Adrenal gland (tissue), 12 donors: Measurements from ENCODE around the gene WDR20. TPM values are rescaled to one million over a fixed set of nuclear protein-coding genes. Genes with fewer than 3 reads are reported as not detected.

Experiments used
- DNase-seq, 7 donors: peaks; one replicate each; pipeline ENCODE4 v3.0.0-alpha.2; 2019 to 2020
- H3K27ac ChIP-seq, 5 donors: fragments of 200-600 bp; sonication (generic) in 4 of 5; 1 replicate in 3 of 5; 2 replicates in 2 of 5; pipeline versions ENCODE4 v1.5.1 to v1.8.0; 2016 to 2020; ENCODE audit warnings: mild to moderate bottlenecking in 1 of 5
- H3K27me3 ChIP-seq: fragments of 200-600 bp; 2 replicates; pipeline ENCODE4 v1.8.0; 2021
- H3K36me3 ChIP-seq, 2 donors: fragments of 200-600 bp; replicated peaks in 1 of 2; 1 replicate in 1 of 2; 2 replicates in 1 of 2; pipeline versions ENCODE4 v1.5.1 to v1.8.0; 2018 to 2022
- H3K4me1 ChIP-seq, 2 donors: fragments of 200-600 bp; replicated peaks in 1 of 2; 1 replicate in 1 of 2; 2 replicates in 1 of 2; pipeline versions ENCODE4 v1.5.1 to v1.8.0; 2018 to 2021
- H3K4me3 ChIP-seq, 4 donors: fragments of 200-600 bp; sonication (generic) in 3 of 4; one replicate each; pipeline ENCODE4 v1.5.1; 2016 to 2018
- H3K9me3 ChIP-seq, 3 donors: fragments of 200-600 bp; sonication (generic) in 1 of 3; replicated peaks in 1 of 3; 1 replicate in 2 of 3; 2 replicates in 1 of 3; pipeline versions ENCODE4 v1.5.1 to v1.8.0; 2016 to 2021
- CTCF ChIP-seq, 6 experiments: fragments of 450-650 bp in 4 of 6; fragments of 200-600 bp in 2 of 6; sonication (generic) in 1 of 6; IDR thresholded peaks; 1 replicate in 5 of 6; 2 replicates in 1 of 6; pipeline versions ENCODE4 v1.5.1 to v1.8.0; 2016 to 2021; ENCODE audit warnings: antibody characterized with exemption in 6 of 6, mild to moderate bottlenecking in 2 of 6, moderate library complexity in 1 of 6
- POLR2A ChIP-seq, 2 donors: fragments of 450-650 bp; IDR thresholded peaks; one replicate each; pipeline ENCODE4 v1.6.1; 2017; ENCODE audit warnings: antibody characterized with exemption in 2 of 2, mild to moderate bottlenecking in 2 of 2, moderate library complexity in 1 of 2
- WGBS, 4 donors: extraction: QIAGEN DNeasy Blood & Tissue Kit in 2 of 4; methylation state at CpG; one replicate each; pipeline versions ENCODE4 v1.1.5 to v1.1.7; 2013 to 2017; 5-methylcytosine and 5-hydroxymethylcytosine counted together
- intact Hi-C, 2 donors: fragments of 100-400 bp; cut with DNase I; formaldehyde crosslinking; loops; one replicate each; pipeline versions ENCODE4 v1.14.1 to v1.15.0; 2022 to 2023
- polyA plus RNA-seq, 3 donors: library from polyadenylated mRNA; stranded (reverse); fragments of 200-250 nt in 2 of 3; fragments of 350-450 nt in 1 of 3; fragmentation: Illumina TruSeq in 1 of 3; extraction: RNeasy Lipid Tissue Mini Kit (QIAGEN cat#74804) in 1 of 3; gene quantifications; one replicate each; pipeline ENCODE4 v1.2.3, GENCODE V29; 2013 to 2014
- total RNA-seq, 9 donors: library from RNA; depleted of rRNA in 4 of 9; stranded (reverse); fragments of >200 nt in 4 of 9; fragments of 120-200 nt in 1 of 9; fragmentation: NEBNext Ultra II Directional in 1 of 9; extraction: Animal tissue kit (Norgen Biotek cat#: 25700) in 1 of 9; gene quantifications; one replicate each; pipeline versions ENCODE4 v1.1.0 to v1.2.4, GENCODE V29; 2013 to 2023
- donor health status: healthy with polysubstance abuse.
- donor health status: Bipolar disorder and iron deficiency.
- donor health status: DM: yes; HTN: yes; CAD: no.
- donor health status: DM: no; HTN: no; CAD: no.
- donor health status: DM: no; HTN: no; CAD: no.
- donor health status: DM: yes; HTN: yes; CAD: no.

WDR20 gene
- total and polyA plus RNA-seq, 12 donors = 13.1 to 55.9 (median 38.3) TPM

- intact Hi-C loops = no loop called here
- Histone ChIP-seq H3K4me3 (no peak overlapping the region), H3K4me1 (peaks cover 32 to 66% of the 10 kb centered on the region in 2 donors), H3K27me3 (no peaks in the 10 kb centered on the region), H3K27ac (no peak overlapping the region), H3K36me3 (peaks cover 0 to 13% of the 10 kb centered on the region in 2 donors), H3K9me3 (no peaks in the 10 kb centered on the region)
- peak in 1 of 7 donors; percentile 21 for DNase-seq
- TF ChIP-seq POLR2A (IDR thresholded peaks at IDR 0.05) = no peak
- TF ChIP-seq CTCF (IDR thresholded peaks at IDR 0.05) = no peak
- 78 to 86% (median 81%) methylated on average over 4 of the region's 4 CpGs for WGBS, 4 donors
Observed at GRCh38 chr14:102194856-102195255, 55.2 kb downstream of the WDR20 start.

- Histone ChIP-seq H3K4me3 (no peak overlapping the region), H3K27me3 (no peaks in the 10 kb centered on the region), H3K9me3 (no peaks in the 10 kb centered on the region), H3K27ac (no peak overlapping the region), H3K36me3 (peaks cover 0 to 13% of the 10 kb centered on the region in 2 donors), H3K4me1 (peaks cover 32 to 61% of the 10 kb centered on the region in 2 donors)
- intact Hi-C loops = no loop called here
- no peak for TF ChIP-seq CTCF (IDR thresholded peaks at IDR 0.05)
- no peak for TF ChIP-seq POLR2A (IDR thresholded peaks at IDR 0.05)
- DNase-seq = peak in 1 of 7 donors; percentile 18
- 79 to 94% (median 88%) methylated on average over 1 of the region's 1 CpG for WGBS, 4 donors
Observed at GRCh38 chr14:102195446-102195845, 55.7 kb downstream of the WDR20 start.

- intact Hi-C loops = no loop called here
- TF ChIP-seq POLR2A (IDR thresholded peaks at IDR 0.05) (no peak), CTCF (IDR thresholded peaks at IDR 0.05) (no peak)
- peak in 1 of 7 donors; percentile 52 for DNase-seq
- peaks cover 0 to 13% of the 10 kb centered on the region in 2 donors for H3K36me3 ChIP-seq
- no peaks in the 10 kb centered on the region for H3K9me3 ChIP-seq
- 81 to 89% (median 82%) methylated on average over 6 of the region's 6 CpGs for WGBS, 4 donors
- H3K27ac ChIP-seq = peak overlapping the region in 3 of 5 donors; percentile 1 to 50 (median 36)
- H3K4me1 ChIP-seq = peaks cover 29 to 59% of the 10 kb centered on the region in 2 donors
- no peak overlapping the region for H3K4me3 ChIP-seq
- no peaks in the 10 kb centered on the region for H3K27me3 ChIP-seq
Observed at GRCh38 chr14:102196039-102196901, 56.6 kb downstream of the WDR20 start.

GRCh38 chr14:102196902-102197230 lies 57.2 kb downstream of the WDR20 start:
- Histone ChIP-seq H3K27me3 (no peaks in the 10 kb centered on the region), H3K4me3 (no peak overlapping the region), H3K9me3 (no peaks in the 10 kb centered on the region), H3K4me1 (peaks cover 25 to 53% of the 10 kb centered on the region in 2 donors), H3K27ac (peak overlapping the region in 3 of 5 donors; percentile 1 to 50 (median 36)), H3K36me3 (peaks cover 0 to 13% of the 10 kb centered on the region in 2 donors)
- DNase-seq = peak in 1 of 7 donors; percentile 25
- 48 to 68% (median 54%) methylated on average over 4 of the region's 4 CpGs for WGBS, 4 donors
- intact Hi-C loops = no loop called here
- TF ChIP-seq CTCF (IDR thresholded peaks at IDR 0.05) (no peak), POLR2A (IDR thresholded peaks at IDR 0.05) (no peak)
